C4-2B (cell line): ENCODE results near the gene FBXO27.
"Not testable (repeated sequence)": the region's sequence is repeated elsewhere in the genome, so short reads cannot be mapped to it uniquely, and the experiment has no call there.

ENCODE experiments used
- H3K27ac ChIP-seq: fragments of 450-650 bp; 2 replicates; pipeline ENCODE4 v1.5.1; 2017
- ZFX ChIP-seq: fragments of 450-650 bp; IDR thresholded peaks from 2 replicates; pipeline ENCODE4 v1.6.1; 2017
- TF ChIP-seq, protein P1 (sequence below): fragments of 450-650 bp; conservative IDR thresholded peaks from 2 replicates; pipeline ENCODE4 v1.5.1; 2017; ENCODE audit warnings: mild to moderate bottlenecking

The FBXO27 gene

DNA sequence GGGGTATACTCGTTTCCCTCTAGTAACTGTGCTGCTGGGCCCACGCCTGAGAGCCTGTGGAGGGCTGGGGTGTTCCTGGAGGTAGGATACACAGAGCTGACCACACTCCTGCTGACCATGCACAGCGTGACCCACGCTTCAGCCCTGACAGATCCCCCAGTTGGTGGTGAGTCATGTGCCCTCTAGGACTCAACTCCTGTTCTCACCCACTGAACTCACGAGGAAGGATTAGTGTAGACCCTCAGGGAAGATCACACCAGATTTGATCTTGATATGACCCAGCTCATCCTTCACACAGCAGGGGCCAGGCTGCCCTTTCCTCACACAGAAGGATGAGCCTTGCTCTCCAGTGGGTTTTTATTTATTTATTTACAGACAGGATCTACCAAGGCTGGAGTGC, 38.5 kb upstream of the FBXO27 start:
- TF ChIP-seq, protein P1, sequence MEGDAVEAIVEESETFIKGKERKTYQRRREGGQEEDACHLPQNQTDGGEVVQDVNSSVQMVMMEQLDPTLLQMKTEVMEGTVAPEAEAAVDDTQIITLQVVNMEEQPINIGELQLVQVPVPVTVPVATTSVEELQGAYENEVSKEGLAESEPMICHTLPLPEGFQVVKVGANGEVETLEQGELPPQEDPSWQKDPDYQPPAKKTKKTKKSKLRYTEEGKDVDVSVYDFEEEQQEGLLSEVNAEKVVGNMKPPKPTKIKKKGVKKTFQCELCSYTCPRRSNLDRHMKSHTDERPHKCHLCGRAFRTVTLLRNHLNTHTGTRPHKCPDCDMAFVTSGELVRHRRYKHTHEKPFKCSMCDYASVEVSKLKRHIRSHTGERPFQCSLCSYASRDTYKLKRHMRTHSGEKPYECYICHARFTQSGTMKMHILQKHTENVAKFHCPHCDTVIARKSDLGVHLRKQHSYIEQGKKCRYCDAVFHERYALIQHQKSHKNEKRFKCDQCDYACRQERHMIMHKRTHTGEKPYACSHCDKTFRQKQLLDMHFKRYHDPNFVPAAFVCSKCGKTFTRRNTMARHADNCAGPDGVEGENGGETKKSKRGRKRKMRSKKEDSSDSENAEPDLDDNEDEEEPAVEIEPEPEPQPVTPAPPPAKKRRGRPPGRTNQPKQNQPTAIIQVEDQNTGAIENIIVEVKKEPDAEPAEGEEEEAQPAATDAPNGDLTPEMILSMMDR: no peak
- no peak for TF ChIP-seq ZFX
- H3K27ac ChIP-seq: no peak overlapping the region

DNA sequence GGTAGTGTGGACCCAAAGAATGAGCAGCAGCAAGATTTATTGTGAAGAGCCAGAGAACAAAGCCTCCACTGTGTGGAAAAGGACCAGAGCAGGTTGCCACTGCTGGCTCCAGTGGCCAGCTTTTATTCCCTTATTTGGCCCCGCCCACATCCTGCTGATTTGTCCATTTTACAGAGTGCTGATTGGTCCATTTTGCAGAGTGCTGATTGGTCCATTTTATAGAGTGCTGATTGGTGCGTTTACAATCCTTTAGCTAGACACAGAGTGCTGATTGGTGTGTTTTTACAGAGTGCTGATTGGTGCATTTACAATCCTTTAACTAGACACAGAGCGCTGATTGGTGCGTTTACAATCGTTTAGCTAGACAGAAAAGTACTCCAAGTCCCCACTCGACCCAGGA, 35.9 kb upstream of the FBXO27 start:
- H3K27ac ChIP-seq: not testable (repeated sequence)

GRCh38 chr19:39067104-39067503, 34.8 kb upstream of the FBXO27 start:
- H3K27ac ChIP-seq: no peak overlapping the region
- TF ChIP-seq, protein P1: no peak
- TF ChIP-seq ZFX: no peak

GRCh38 chr19:39065928-39066327, 33.6 kb upstream of the FBXO27 start:
- TF ChIP-seq, protein P1: no peak
- TF ChIP-seq ZFX: no peak

DNA sequence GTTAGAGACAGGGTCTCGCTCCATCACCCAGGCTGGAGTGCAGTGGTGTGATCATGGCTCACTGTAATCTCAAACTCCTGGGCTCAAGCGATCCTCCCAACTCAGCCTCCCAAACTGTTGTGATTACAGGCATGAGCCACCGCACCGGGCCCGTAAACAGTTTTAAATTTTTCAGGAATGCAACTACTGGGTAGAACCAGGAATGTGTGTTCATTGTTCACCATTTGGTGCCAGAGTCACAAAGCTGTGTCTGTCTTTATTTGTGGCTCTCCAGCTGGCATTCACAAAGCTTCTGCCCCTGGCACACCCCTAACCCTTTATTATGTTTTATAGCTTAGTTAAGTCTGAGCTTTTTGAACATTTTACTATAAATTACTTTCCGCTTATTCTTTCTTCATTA, 32.1 kb upstream of the FBXO27 start:
- TF ChIP-seq ZFX: no peak
- TF ChIP-seq, protein P1: no peak

More at GRCh38 chr19:39065928-39066327, 33.6 kb upstream of the FBXO27 start:
- H3K27ac ChIP-seq: no peak overlapping the region

GRCh38 chr19:39060171-39060570, 27.8 kb upstream of the FBXO27 start:
- H3K27ac ChIP-seq: no peak overlapping the region
- TF ChIP-seq ZFX: no peak
- TF ChIP-seq, protein P1: no peak

More for the DNA sequence above, 32.1 kb upstream of the FBXO27 start:
- H3K27ac ChIP-seq: no peak overlapping the region

DNA sequence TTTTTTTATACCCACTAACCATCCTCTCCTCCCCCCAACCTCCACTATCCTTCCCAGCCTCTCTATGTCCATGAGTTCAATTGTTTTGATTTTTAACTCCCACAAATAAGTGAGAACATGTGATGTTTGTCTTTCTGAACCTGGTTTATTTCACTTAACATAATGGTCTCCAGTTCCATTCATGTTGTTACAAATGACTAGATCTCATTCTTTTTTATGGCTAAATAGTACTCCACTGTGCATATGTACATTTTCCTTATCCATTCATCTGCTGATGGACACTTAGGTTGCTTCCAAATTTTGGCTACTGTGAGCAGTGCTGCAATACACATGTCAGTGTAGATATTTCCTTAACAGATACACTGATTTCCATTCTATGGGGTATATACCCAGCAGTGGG, 27.0 kb upstream of the FBXO27 start:
- no peak overlapping the region for H3K27ac ChIP-seq
- TF ChIP-seq ZFX: no peak
- TF ChIP-seq, protein P1: no peak

DNA sequence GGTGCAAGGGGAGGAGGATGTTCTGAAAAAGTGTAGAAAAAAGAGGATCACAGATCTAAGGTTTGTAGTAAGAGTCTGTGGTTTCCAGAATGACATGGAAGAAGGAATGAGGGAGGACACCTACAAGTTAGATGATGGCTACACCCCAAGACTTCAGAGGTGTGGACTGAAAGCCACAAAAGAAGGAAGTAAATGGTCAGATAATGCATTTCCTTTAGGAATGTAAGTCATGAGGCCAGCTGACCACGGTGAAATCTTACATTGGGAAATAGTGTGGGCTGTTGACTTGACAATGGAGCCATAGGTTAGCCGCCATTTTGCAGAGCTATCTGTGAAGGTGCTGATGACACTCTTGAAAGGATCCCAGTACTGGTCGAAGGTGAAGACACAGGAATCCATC, 25.3 kb upstream of the FBXO27 start:
- H3K27ac ChIP-seq: no peak overlapping the region
- TF ChIP-seq, protein P1: no peak
- no peak for TF ChIP-seq ZFX
